ENCODE results near the gene PRPSAP2. TPM values are rescaled to one million over a fixed set of nuclear protein-coding genes. Genes with fewer than 3 reads are reported as not detected.

The PRPSAP2 gene
- total and polyA plus RNA-seq, 7 donors, result 8.2 to 13.2 (median 10.2) TPM

- DNase-seq (no peak), ATAC-seq (no peak)
- H3K4me3 ChIP-seq, result no peak overlapping the region
- no peaks in the 10 kb centered on the region for H3K27me3 ChIP-seq (ENCODE audit: insufficient read depth in 3 of 3, low read length in 2 of 3)
- TF ChIP-seq, protein P1, sequence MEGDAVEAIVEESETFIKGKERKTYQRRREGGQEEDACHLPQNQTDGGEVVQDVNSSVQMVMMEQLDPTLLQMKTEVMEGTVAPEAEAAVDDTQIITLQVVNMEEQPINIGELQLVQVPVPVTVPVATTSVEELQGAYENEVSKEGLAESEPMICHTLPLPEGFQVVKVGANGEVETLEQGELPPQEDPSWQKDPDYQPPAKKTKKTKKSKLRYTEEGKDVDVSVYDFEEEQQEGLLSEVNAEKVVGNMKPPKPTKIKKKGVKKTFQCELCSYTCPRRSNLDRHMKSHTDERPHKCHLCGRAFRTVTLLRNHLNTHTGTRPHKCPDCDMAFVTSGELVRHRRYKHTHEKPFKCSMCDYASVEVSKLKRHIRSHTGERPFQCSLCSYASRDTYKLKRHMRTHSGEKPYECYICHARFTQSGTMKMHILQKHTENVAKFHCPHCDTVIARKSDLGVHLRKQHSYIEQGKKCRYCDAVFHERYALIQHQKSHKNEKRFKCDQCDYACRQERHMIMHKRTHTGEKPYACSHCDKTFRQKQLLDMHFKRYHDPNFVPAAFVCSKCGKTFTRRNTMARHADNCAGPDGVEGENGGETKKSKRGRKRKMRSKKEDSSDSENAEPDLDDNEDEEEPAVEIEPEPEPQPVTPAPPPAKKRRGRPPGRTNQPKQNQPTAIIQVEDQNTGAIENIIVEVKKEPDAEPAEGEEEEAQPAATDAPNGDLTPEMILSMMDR (IDR thresholded peaks at IDR 0.05), result no peak
- peaks cover 7% of the 10 kb centered on the region for H3K4me1 ChIP-seq
- 62 to 73% (median 70%) methylated on average over 4 of the region's 4 CpGs for WGBS, 3 donors
- no peaks in the 10 kb centered on the region for H3K9me3 ChIP-seq
- intact Hi-C loops (cut with DNase I), result loop anchor here in 1 of 2 donors (10.0 kb wide), 1 partner anchor 57 kb away; no protein-coding TSS in a partner anchor
- no peak overlapping the region for H3K27ac ChIP-seq
- no peaks in the 10 kb centered on the region for H3K36me3 ChIP-seq (ENCODE audit: insufficient read depth in 1 of 2, low read depth in 1 of 2)
Observed at GRCh38 chr17:18967916-18968315, 110.0 kb downstream of the PRPSAP2 start.

DNA sequence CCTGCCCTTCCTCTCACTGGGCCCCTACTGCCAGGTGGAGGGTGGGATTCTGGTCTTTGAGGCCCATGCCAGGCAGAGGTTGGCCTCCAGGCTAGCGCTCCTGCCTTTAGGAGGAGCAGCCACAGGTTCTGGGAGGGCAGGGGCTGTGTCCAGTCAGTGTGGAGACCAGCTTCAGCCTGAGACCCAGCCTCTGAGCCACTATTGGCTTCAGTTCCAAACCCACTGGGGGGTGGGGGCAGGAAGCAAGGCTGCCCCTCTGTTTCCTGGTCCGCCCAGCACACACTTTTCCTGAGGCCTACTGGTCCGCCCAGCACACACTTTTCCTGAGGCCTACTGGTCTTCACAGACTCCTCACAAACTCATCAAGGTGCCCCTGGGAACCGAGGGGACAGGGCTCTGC lies 110.4 kb downstream of the PRPSAP2 start:
- WGBS, 3 donors, result 73 to 87% (median 84%) methylated on average over 4 of the region's 4 CpGs
- no peak overlapping the region for H3K4me3 ChIP-seq

GRCh38 chr17:18968945-18969887 lies 111.3 kb downstream of the PRPSAP2 start:
- peaks cover 7% of the 10 kb centered on the region for H3K4me1 ChIP-seq
- no peak overlapping the region for H3K27ac ChIP-seq
- H3K9me3 ChIP-seq, result no peaks in the 10 kb centered on the region
- H3K27me3 ChIP-seq (ENCODE audit: insufficient read depth in 3 of 3, low read length in 2 of 3), result no peaks in the 10 kb centered on the region
- no peak for DNase-seq
- TF ChIP-seq, protein P1 (IDR thresholded peaks at IDR 0.05), result no peak
- no peak overlapping the region for H3K4me3 ChIP-seq
- ATAC-seq, result no peak
- no peaks in the 10 kb centered on the region for H3K36me3 ChIP-seq (ENCODE audit: insufficient read depth in 1 of 2, low read depth in 1 of 2)
- intact Hi-C loops (cut with DNase I), result loop anchor here in 1 of 2 donors (10.0 kb wide), 1 partner anchor 56 kb away; no protein-coding TSS in a partner anchor
- WGBS, 3 donors, result 78 to 81% (median 79%) methylated on average over 23 of the region's 23 CpGs

More for the DNA sequence above, 110.4 kb downstream of the PRPSAP2 start:
- intact Hi-C loops (cut with DNase I), result loop anchor here in 1 of 2 donors (10.0 kb wide), 1 partner anchor 56 kb away; no protein-coding TSS in a partner anchor
- DNase-seq (no peak), ATAC-seq (no peak)
- H3K36me3 ChIP-seq (ENCODE audit: insufficient read depth in 1 of 2, low read depth in 1 of 2), result no peaks in the 10 kb centered on the region
- H3K27ac ChIP-seq, result no peak overlapping the region
- no peaks in the 10 kb centered on the region for H3K9me3 ChIP-seq
- TF ChIP-seq, protein P1 (IDR thresholded peaks at IDR 0.05), result no peak
- no peaks in the 10 kb centered on the region for H3K27me3 ChIP-seq (ENCODE audit: insufficient read depth in 3 of 3, low read length in 2 of 3)
- peaks cover 7% of the 10 kb centered on the region for H3K4me1 ChIP-seq

DNA sequence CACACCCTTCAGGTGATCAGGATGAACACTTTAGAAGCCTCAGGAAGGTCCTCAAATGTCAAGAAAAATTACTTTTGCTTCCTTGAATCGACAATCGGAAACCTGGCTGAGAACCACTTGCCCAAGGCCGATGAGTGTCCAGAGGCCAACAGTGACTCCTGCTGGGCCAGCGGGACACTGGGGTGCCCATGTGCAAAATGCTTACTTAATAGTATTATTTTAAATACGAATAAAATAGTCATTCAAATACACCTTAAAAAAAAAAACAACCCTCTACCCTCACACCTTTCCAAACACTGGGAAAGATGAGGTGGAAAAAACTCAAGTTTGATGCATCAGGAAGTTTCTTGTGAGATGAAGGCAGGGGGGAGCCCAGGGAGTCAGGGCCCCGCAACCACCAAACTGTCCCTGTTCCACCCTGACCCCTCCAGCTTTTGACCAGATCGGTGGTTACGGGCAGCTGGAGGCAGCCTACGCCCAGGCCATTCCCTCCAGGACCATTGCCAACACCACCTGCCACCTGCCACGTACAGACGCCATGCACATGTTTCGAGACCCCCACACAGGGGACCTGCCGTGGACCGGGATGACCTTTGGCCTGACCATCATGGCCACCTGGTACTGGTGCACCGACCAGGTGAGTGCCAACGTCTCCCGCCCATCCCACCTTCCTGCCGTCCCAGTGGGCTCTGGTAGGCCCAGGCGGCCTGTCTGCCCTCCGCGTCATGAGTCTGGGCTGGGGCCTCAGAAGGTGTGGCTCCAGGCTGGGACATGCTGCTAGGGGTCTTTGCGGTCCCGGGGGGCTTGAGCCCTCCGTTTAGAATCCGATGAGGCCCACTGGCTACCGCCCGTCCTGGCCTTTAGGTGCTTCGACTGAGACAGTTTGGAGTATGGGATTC lies 112.9 kb downstream of the PRPSAP2 start:
- TF ChIP-seq, protein P1 (IDR thresholded peaks at IDR 0.05), result no peak
- intact Hi-C loops (cut with DNase I), result no loop called here
- Histone ChIP-seq H3K4me3 (no peak overlapping the region), H3K36me3 (ENCODE audit: insufficient read depth in 1 of 2, low read depth in 1 of 2) (no peaks in the 10 kb centered on the region), H3K9me3 (no peaks in the 10 kb centered on the region), H3K27me3 (ENCODE audit: insufficient read depth in 3 of 3, low read length in 2 of 3) (no peaks in the 10 kb centered on the region), H3K27ac (no peak overlapping the region), H3K4me1 (peaks cover 7% of the 10 kb centered on the region)
- ATAC-seq (no peak), DNase-seq (no peak)
- 84 to 91% (median 85%) methylated on average over 28 of the region's 28 CpGs for WGBS, 3 donors
